RWPE2 (cell line): ENCODE results near the gene MYLK3.

Source experiments
- ATAC-seq: fragments of 200-7000 bp; cut with Tn5 transposase; 3 replicates; pipeline ENCODE4 v1.9.1; 2021; ENCODE audit warnings: low read depth
- DNase-seq: peaks from one replicate; pipeline ENCODE4 v3.0.0-alpha.2; 2020; ENCODE audit warnings: low spot score
- H3K27ac ChIP-seq: fragments of 450-650 bp; 2 replicates; pipeline ENCODE4 v1.5.1; 2017; ENCODE audit warnings: mild to moderate bottlenecking; ENCODE audit not compliant: poor library complexity, severe bottlenecking
- H3K27me3 ChIP-seq: fragments of 250-450 bp; sonication (Bioruptor Pico); 2 replicates; pipeline ENCODE4 v1.5.1; 2021; ENCODE audit warnings: mild to moderate bottlenecking, moderate library complexity; ENCODE audit not compliant: insufficient read depth, poor library complexity, severe bottlenecking
- H3K36me3 ChIP-seq: fragments of 250-450 bp; sonication (Bioruptor Pico); 2 replicates; pipeline ENCODE4 v1.5.1; 2020; ENCODE audit warnings: low read depth, mild to moderate bottlenecking, moderate library complexity
- H3K4me1 ChIP-seq: fragments of 250-450 bp; sonication (Bioruptor Pico); 2 replicates; pipeline ENCODE4 v1.5.1; 2021; ENCODE audit warnings: mild to moderate bottlenecking, moderate library complexity; ENCODE audit not compliant: insufficient read depth, poor library complexity, severe bottlenecking
- H3K4me3 ChIP-seq: fragments of 250-450 bp; sonication (Bioruptor Pico); 2 replicates; pipeline ENCODE4 v1.5.1; 2021; ENCODE audit warnings: mild to moderate bottlenecking, moderate library complexity; ENCODE audit not compliant: severe bottlenecking
- H3K9me3 ChIP-seq: fragments of 250-450 bp; sonication (Bioruptor Pico); 2 replicates; pipeline ENCODE4 v1.5.1; 2021; ENCODE audit warnings: mild to moderate bottlenecking, moderate library complexity; ENCODE audit not compliant: severe bottlenecking
- TF ChIP-seq, protein P1 (sequence below): fragments of 450-650 bp; IDR thresholded peaks from one replicate; pipeline ENCODE4 v1.5.1; 2017; ENCODE audit warnings: mild to moderate bottlenecking, moderate library complexity; ENCODE audit not compliant: poor library complexity, severe bottlenecking

Gene MYLK3

DNA sequence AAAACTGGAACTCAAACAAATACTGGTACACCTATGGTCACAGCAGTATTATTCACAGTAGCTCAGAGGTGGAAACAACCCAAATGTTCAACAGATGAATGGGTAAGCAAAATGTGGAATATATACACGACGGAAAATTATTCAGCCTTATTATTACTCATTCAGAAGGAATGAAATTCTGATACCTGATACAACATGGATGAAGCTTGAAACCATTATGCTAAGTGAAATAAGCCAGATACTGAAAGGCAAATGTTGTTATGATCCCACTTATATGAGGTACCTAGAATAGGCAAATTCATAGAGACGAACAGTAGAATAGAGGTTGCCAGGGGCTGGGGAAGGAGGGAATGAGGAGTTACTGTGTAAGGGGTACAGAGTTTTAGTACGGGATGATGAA is 27.1 kb upstream of the MYLK3 start:
- ATAC-seq, result peak; percentile 45; the same call in 2 of the 3 replicates
- TF ChIP-seq, protein P1, sequence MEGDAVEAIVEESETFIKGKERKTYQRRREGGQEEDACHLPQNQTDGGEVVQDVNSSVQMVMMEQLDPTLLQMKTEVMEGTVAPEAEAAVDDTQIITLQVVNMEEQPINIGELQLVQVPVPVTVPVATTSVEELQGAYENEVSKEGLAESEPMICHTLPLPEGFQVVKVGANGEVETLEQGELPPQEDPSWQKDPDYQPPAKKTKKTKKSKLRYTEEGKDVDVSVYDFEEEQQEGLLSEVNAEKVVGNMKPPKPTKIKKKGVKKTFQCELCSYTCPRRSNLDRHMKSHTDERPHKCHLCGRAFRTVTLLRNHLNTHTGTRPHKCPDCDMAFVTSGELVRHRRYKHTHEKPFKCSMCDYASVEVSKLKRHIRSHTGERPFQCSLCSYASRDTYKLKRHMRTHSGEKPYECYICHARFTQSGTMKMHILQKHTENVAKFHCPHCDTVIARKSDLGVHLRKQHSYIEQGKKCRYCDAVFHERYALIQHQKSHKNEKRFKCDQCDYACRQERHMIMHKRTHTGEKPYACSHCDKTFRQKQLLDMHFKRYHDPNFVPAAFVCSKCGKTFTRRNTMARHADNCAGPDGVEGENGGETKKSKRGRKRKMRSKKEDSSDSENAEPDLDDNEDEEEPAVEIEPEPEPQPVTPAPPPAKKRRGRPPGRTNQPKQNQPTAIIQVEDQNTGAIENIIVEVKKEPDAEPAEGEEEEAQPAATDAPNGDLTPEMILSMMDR, result no peak
- no peak overlapping the region for H3K27ac ChIP-seq
- no peaks in the 10 kb centered on the region for H3K27me3 ChIP-seq
- no peak for DNase-seq
- H3K4me3 ChIP-seq, result no peak overlapping the region
- H3K4me1 ChIP-seq, result no peaks in the 10 kb centered on the region
- H3K9me3 ChIP-seq, result no peaks in the 10 kb centered on the region
- H3K36me3 ChIP-seq, result no peaks in the 10 kb centered on the region

DNA sequence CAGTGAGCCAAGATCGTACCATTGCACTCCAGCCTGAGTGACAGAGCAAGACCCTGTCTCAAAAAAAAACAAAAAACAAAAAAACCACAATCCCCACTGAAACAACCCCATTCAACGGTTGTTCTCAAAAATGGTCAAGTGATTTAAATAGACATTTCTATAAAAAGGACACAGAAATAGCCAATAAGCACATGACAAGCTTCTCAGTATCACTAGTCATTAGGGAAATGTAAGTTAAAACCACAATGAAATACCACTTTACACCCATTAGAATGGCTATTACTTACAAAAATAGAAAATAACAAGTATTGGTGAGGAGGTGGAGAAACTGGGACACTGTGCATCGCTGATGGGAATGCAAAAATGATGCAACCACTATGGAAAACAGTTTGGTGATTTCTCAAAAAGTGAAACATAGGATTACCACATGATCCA is 26.6 kb upstream of the MYLK3 start:
- Histone ChIP-seq H3K4me3 (no peak overlapping the region), H3K9me3 (no peaks in the 10 kb centered on the region), H3K27ac (no peak overlapping the region), H3K36me3 (no peaks in the 10 kb centered on the region), H3K27me3 (no peaks in the 10 kb centered on the region), H3K4me1 (no peaks in the 10 kb centered on the region)
- TF ChIP-seq, protein P1, result no peak
- no peak; the same call in 2 of the 3 replicates for ATAC-seq
- DNase-seq, result no peak

DNA sequence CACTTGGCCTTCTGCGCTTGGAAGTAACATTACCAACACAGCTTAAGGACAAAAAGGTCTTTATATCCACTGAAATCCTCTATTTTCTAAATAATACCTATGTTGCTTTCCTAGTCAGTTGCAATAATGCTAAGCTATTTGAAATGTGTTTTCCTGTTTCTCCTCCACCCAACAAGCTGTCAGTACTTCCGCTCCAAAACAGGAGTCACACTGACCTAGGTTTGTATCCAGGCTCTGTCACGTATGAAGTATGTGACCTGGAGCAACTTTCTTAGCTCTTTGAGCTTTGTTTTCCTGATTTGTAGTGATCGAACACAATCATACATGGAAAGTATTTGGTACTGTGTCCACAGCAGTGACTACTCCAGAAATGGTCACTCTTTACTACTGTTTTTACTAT is 24.3 kb upstream of the MYLK3 start:
- H3K9me3 ChIP-seq, result no peaks in the 10 kb centered on the region
- no peaks in the 10 kb centered on the region for H3K36me3 ChIP-seq
- H3K27me3 ChIP-seq, result no peaks in the 10 kb centered on the region
- no peak overlapping the region for H3K27ac ChIP-seq
- no peaks in the 10 kb centered on the region for H3K4me1 ChIP-seq
- no peak overlapping the region for H3K4me3 ChIP-seq
- TF ChIP-seq, protein P1, result no peak
- DNase-seq (no peak), ATAC-seq (no peak)

DNA sequence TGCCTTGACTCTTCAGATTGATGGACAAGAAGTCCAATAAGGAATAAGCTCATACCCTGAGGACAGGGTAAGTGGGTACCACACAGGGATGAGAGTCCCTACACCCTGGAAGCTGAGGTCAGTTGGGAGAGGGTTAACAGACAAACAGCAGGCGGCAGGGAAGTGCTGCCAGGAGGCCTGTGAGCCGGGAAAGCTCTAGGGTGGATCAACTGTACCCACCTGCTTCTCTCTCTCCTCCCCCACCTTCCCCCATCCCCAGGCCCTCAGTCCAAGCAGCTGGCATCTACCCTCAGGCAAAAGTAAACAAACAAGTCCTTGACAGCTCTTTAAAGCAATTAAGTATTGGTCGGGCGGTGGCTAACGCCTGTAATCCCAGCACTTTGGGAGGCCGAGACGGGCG is 20.7 kb upstream of the MYLK3 start:
- TF ChIP-seq, protein P1, result no peak
- DNase-seq, result no peak
- no peaks in the 10 kb centered on the region for H3K4me1 ChIP-seq

DNA sequence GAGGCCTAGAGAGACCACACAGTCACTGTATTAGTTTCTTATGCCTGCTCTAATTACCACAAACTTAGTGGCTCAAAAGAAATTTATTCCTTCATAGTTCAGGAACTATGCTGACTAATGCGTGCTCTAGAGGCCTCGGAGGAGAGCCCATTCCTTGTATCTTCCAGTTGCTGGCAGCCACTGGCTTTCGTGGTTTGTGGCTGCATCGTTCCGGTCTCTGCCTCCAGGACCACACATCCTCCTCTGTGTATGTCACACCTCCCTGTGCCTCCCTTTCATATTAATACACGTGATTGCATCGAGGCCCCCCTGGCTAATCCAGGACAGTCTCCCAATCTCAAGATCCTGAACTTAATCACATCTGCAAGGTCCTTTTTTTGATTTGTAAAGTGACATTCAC is 16.9 kb upstream of the MYLK3 start:
- H3K27ac ChIP-seq, result no peak overlapping the region
- no peaks in the 10 kb centered on the region for H3K27me3 ChIP-seq
- TF ChIP-seq, protein P1, result no peak
- H3K4me3 ChIP-seq, result no peak overlapping the region
- H3K36me3 ChIP-seq, result no peaks in the 10 kb centered on the region
- no peaks in the 10 kb centered on the region for H3K9me3 ChIP-seq
- H3K4me1 ChIP-seq, result no peaks in the 10 kb centered on the region
- ATAC-seq, result no peak
- DNase-seq, result no peak

More for the DNA sequence above, 20.7 kb upstream of the MYLK3 start:
- ATAC-seq, result no peak
- Histone ChIP-seq H3K9me3 (no peaks in the 10 kb centered on the region), H3K4me3 (no peak overlapping the region), H3K27ac (no peak overlapping the region), H3K36me3 (no peaks in the 10 kb centered on the region), H3K27me3 (no peaks in the 10 kb centered on the region)
